Vagina (tissue), 2 donors: ENCODE results near the gene CCDC148. TPM values are rescaled to one million over a fixed set of nuclear protein-coding genes. Genes with fewer than 3 reads are reported as not detected.

Experiments used
- DNase-seq, 2 donors: peaks; one replicate each; pipeline ENCODE4 v3.0.0-alpha.2; 2017; ENCODE audit errors: extremely low spot score in 2 of 2
- H3K27ac ChIP-seq: fragments of 200-600 bp; sonication (generic); one replicate; pipeline ENCODE4 v1.5.1; 2019
- H3K27me3 ChIP-seq: fragments of 200-600 bp; sonication (generic); one replicate; pipeline ENCODE4 v1.5.1; 2019
- H3K36me3 ChIP-seq, 2 donors: fragments of 200-600 bp; sonication (generic); one replicate each; pipeline ENCODE4 v1.5.1; 2017 to 2019
- H3K4me1 ChIP-seq: fragments of 200-600 bp; sonication (generic); one replicate; pipeline ENCODE4 v1.5.1; 2019
- H3K4me3 ChIP-seq, 2 donors: fragments of 200-600 bp; sonication (generic); 1 replicate in 1 of 2; 2 replicates in 1 of 2; pipeline ENCODE4 v1.5.1; 2016 to 2019
- H3K9me3 ChIP-seq: fragments of 200-600 bp; sonication (generic); one replicate; pipeline ENCODE4 v1.5.1; 2019
- CTCF ChIP-seq, 3 experiments: fragments of 450-650 bp in 2 of 3; fragments of 200-600 bp in 1 of 3; sonication (generic) in 1 of 3; IDR thresholded peaks; one replicate each; pipeline ENCODE4 v1.5.1; 2017 to 2019; ENCODE audit warnings: antibody characterized with exemption in 3 of 3, mild to moderate bottlenecking in 2 of 3, moderate library complexity in 2 of 3
- POLR2A ChIP-seq, 2 donors: fragments of 450-650 bp; IDR thresholded peaks; one replicate each; pipeline ENCODE4 v1.6.1; 2017; ENCODE audit warnings: antibody characterized with exemption in 2 of 2, mild to moderate bottlenecking in 2 of 2, moderate library complexity in 2 of 2
- POLR2AphosphoS5 ChIP-seq, 2 donors: sonication (generic); formaldehyde crosslinking; IDR thresholded peaks; one replicate each; pipeline ENCODE4 v1.9.0; 2017; ENCODE audit warnings: antibody characterized with exemption in 2 of 2, mild to moderate bottlenecking in 2 of 2, low read depth in 1 of 2; ENCODE audit not compliant: insufficient read depth in 1 of 2
- intact Hi-C: fragments of 100-400 bp; cut with DNase I; formaldehyde crosslinking; loops from one replicate; pipeline ENCODE4 v1.15.1; 2023
- total RNA-seq: library from RNA; depleted of rRNA; stranded (reverse); fragments of >200 nt; gene quantifications from one replicate; pipeline ENCODE4 v1.2.3, GENCODE V29; 2016

Gene CCDC148
- total RNA-seq, 1 donor from 2014 or later = not detected

GRCh38 chr2:158432117-158432516 lies 24.4 kb downstream of the CCDC148 start:
- H3K27me3 ChIP-seq = no peaks in the 10 kb centered on the region
- no peak for TF ChIP-seq CTCF (IDR thresholded peaks at IDR 0.05)
- TF ChIP-seq POLR2AphosphoS5 (IDR thresholded peaks at IDR 0.05; ENCODE audit: insufficient read depth in 1 of 2, low read depth in 1 of 2) = no peak
- no peak for TF ChIP-seq POLR2A (IDR thresholded peaks at IDR 0.05)
- no peak for DNase-seq
- no peaks in the 10 kb centered on the region for H3K4me1 ChIP-seq
- no peak overlapping the region for H3K27ac ChIP-seq
- intact Hi-C loops = no loop called here
- H3K36me3 ChIP-seq = no peaks in the 10 kb centered on the region
- no peak overlapping the region for H3K4me3 ChIP-seq
- H3K9me3 ChIP-seq = no peaks in the 10 kb centered on the region

- Histone ChIP-seq H3K27me3 (no peaks in the 10 kb centered on the region), H3K27ac (no peak overlapping the region), H3K9me3 (no peaks in the 10 kb centered on the region), H3K36me3 (no peaks in the 10 kb centered on the region), H3K4me1 (no peaks in the 10 kb centered on the region), H3K4me3 (no peak overlapping the region)
- intact Hi-C loops = no loop called here
- DNase-seq = no peak
- TF ChIP-seq CTCF (IDR thresholded peaks at IDR 0.05) (no peak), POLR2A (IDR thresholded peaks at IDR 0.05) (no peak), POLR2AphosphoS5 (IDR thresholded peaks at IDR 0.05; ENCODE audit: insufficient read depth in 1 of 2, low read depth in 1 of 2) (no peak)
Observed at GRCh38 chr2:158414538-158414937, 42.0 kb downstream of the CCDC148 start.

GRCh38 chr2:158413581-158413980 lies 43.0 kb downstream of the CCDC148 start:
- Histone ChIP-seq H3K9me3 (no peaks in the 10 kb centered on the region), H3K4me3 (no peak overlapping the region), H3K4me1 (no peaks in the 10 kb centered on the region), H3K36me3 (no peaks in the 10 kb centered on the region), H3K27ac (no peak overlapping the region), H3K27me3 (no peaks in the 10 kb centered on the region)
- intact Hi-C loops = no loop called here
- no peak for DNase-seq
- no peak for TF ChIP-seq CTCF (IDR thresholded peaks at IDR 0.05)
- TF ChIP-seq POLR2AphosphoS5 (IDR thresholded peaks at IDR 0.05; ENCODE audit: insufficient read depth in 1 of 2, low read depth in 1 of 2) = no peak
- no peak for TF ChIP-seq POLR2A (IDR thresholded peaks at IDR 0.05)

GRCh38 chr2:158412206-158412605 lies 44.3 kb downstream of the CCDC148 start:
- Histone ChIP-seq H3K4me1 (no peaks in the 10 kb centered on the region), H3K4me3 (no peak overlapping the region), H3K27me3 (no peaks in the 10 kb centered on the region), H3K36me3 (no peaks in the 10 kb centered on the region), H3K27ac (no peak overlapping the region), H3K9me3 (no peaks in the 10 kb centered on the region)
- intact Hi-C loops = no loop called here
- DNase-seq = no peak
- no peak for TF ChIP-seq POLR2AphosphoS5 (IDR thresholded peaks at IDR 0.05; ENCODE audit: insufficient read depth in 1 of 2, low read depth in 1 of 2)
- TF ChIP-seq POLR2A (IDR thresholded peaks at IDR 0.05) = no peak
- no peak for TF ChIP-seq CTCF (IDR thresholded peaks at IDR 0.05)

GRCh38 chr2:158411748-158412147 lies 44.8 kb downstream of the CCDC148 start:
- intact Hi-C loops = no loop called here
- Histone ChIP-seq H3K36me3 (no peaks in the 10 kb centered on the region), H3K27ac (no peak overlapping the region), H3K4me1 (no peaks in the 10 kb centered on the region), H3K9me3 (no peaks in the 10 kb centered on the region), H3K27me3 (no peaks in the 10 kb centered on the region), H3K4me3 (no peak overlapping the region)
- DNase-seq = no peak
- TF ChIP-seq CTCF (IDR thresholded peaks at IDR 0.05) = no peak
- no peak for TF ChIP-seq POLR2AphosphoS5 (IDR thresholded peaks at IDR 0.05; ENCODE audit: insufficient read depth in 1 of 2, low read depth in 1 of 2)
- no peak for TF ChIP-seq POLR2A (IDR thresholded peaks at IDR 0.05)
